ENCODE measurements around the gene DGKQ.
"Not testable (repeated sequence)": the region's sequence is repeated elsewhere in the genome, so short reads cannot be mapped to it uniquely, and the experiment has no call there.

Gene DGKQ

GRCh38 chr4:924107-925096, 49.0 kb downstream of the DGKQ start:
- DNase-seq, result no peak

- DNase-seq, result no peak
These were observed 51.5 kb downstream of the DGKQ start for GRCh38 chr4:921830-922331.

- not testable (repeated sequence) for DNase-seq
These were observed 54.2 kb downstream of the DGKQ start for GRCh38 chr4:919004-919680.

- not testable (repeated sequence) for DNase-seq
These were observed 54.8 kb downstream of the DGKQ start for GRCh38 chr4:918591-918990.

GRCh38 chr4:917992-918391, 55.4 kb downstream of the DGKQ start:
- DNase-seq, result no peak

GRCh38 chr4:917466-917865, 55.9 kb downstream of the DGKQ start:
- DNase-seq, result no peak

GRCh38 chr4:915595-915994, 57.8 kb downstream of the DGKQ start:
- DNase-seq, result no peak

GRCh38 chr4:915041-915474, 58.3 kb downstream of the DGKQ start:
- DNase-seq, result no peak

GRCh38 chr4:914531-914930, 58.8 kb downstream of the DGKQ start:
- DNase-seq, result no peak

- DNase-seq, result no peak
These were observed 60.1 kb downstream of the DGKQ start for GRCh38 chr4:913280-913618.

- DNase-seq, result no peak
These were observed 60.7 kb downstream of the DGKQ start for GRCh38 chr4:912548-913279.

GRCh38 chr4:911871-912490, 61.4 kb downstream of the DGKQ start:
- no peak for DNase-seq

GRCh38 chr4:911221-911751, 62.1 kb downstream of the DGKQ start:
- no peak for DNase-seq

- no peak for DNase-seq
These were observed 62.8 kb downstream of the DGKQ start for GRCh38 chr4:910366-911091.

GRCh38 chr4:909821-910220, 63.5 kb downstream of the DGKQ start:
- DNase-seq, result no peak

GRCh38 chr4:909131-909571, 64.2 kb downstream of the DGKQ start:
- DNase-seq, result no peak
